Right cardiac atrium (tissue), 5 donors: Measurements from ENCODE around the gene AMZ1. TPM values are rescaled to one million over a fixed set of nuclear protein-coding genes. Genes with fewer than 3 reads are reported as not detected.
"Not testable (repeated sequence)": the region's sequence is repeated elsewhere in the genome, so short reads cannot be mapped to it uniquely, and the experiment has no call there.

Experiments used
- ATAC-seq, 2 donors: fragments of 200-7000 bp; cut with Tn5 transposase; one replicate each; pipeline versions ENCODE4 v1.8.0 to v1.9.1; 2020; ENCODE audit warnings: moderate library complexity in 2 of 2, mild to moderate bottlenecking in 1 of 2
- DNase-seq, 3 donors: peaks; one replicate each; pipeline ENCODE4 v3.0.0-alpha.2; 2020
- H3K27ac ChIP-seq: one replicate; pipeline ENCODE4 v1.5.1; 2013; ENCODE audit warnings: mild to moderate bottlenecking, low read length, control low read depth, moderate library complexity
- H3K27me3 ChIP-seq: one replicate; pipeline ENCODE4 v1.6.1; 2013; ENCODE audit not compliant: control insufficient read depth, insufficient read depth
- H3K4me1 ChIP-seq: one replicate; pipeline ENCODE4 v1.6.1; 2013; ENCODE audit warnings: low read length; ENCODE audit not compliant: control insufficient read depth, insufficient read depth
- H3K4me3 ChIP-seq: one replicate; pipeline ENCODE4 v1.5.1; 2013; ENCODE audit warnings: low read length, control low read depth
- H3K9me3 ChIP-seq: one replicate; pipeline ENCODE4 v1.6.1; 2013; ENCODE audit warnings: low read length; ENCODE audit not compliant: control insufficient read depth
- WGBS: extraction: QIAGEN DNeasy Blood & Tissue Kit; methylation state at CpG from one replicate; pipeline ENCODE4 v1.1.7; 2013; 5-methylcytosine and 5-hydroxymethylcytosine counted together
- intact Hi-C, 4 donors: fragments of 100-400 bp; cut with DNase I; formaldehyde crosslinking; loops; one replicate each; pipeline versions ENCODE4 v1.11.0 to v1.14.0; 2022 to 2023
- polyA plus RNA-seq: library from polyadenylated mRNA; stranded (reverse); fragments of 200-250 nt; gene quantifications from one replicate; pipeline ENCODE4 v1.2.3, GENCODE V29; 2013
- total RNA-seq, 4 donors: library from RNA; stranded (reverse); fragmentation: NEBNext Ultra II Directional; extraction: Animal tissue kit (Norgen Biotek cat#: 25700); gene quantifications; one replicate each; pipeline ENCODE4 v1.2.1, GENCODE V29; 2021
- donor health status: healthy with polysubstance abuse.
- donor health status: DM: no; HTN: yes; CAD: no.
- donor health status: DM: no; HTN: no; CAD: no.
- donor health status: DM: no; HTN: yes; CAD: no; lungs with severe emphysema.
- donor health status: DM: yes; HTN: yes; CAD: no.

Gene AMZ1
- total and polyA plus RNA-seq, 5 donors = 0.36 to 1.0 (median 0.88) TPM

GRCh38 chr7:2694122-2694436 is 6.1 kb downstream of the AMZ1 start:
- DNase-seq = peak in 2 of 3 donors; percentile 9 to 31
- WGBS = 67% methylated on average over 8 of the region's 8 CpGs
- H3K4me1 ChIP-seq, H3K4me3 ChIP-seq, ATAC-seq, H3K27me3 ChIP-seq, H3K27ac ChIP-seq, intact Hi-C loops, H3K9me3 ChIP-seq: not testable (repeated sequence)

- WGBS = 58% methylated on average over 18 of the region's 18 CpGs
- no peak for ATAC-seq
These were observed 10.7 kb downstream of the AMZ1 start for GRCh38 chr7:2698581-2699288.

GRCh38 chr7:2699289-2699620 is 11.3 kb downstream of the AMZ1 start:
- WGBS = 73% methylated on average over 15 of the region's 15 CpGs
- Histone ChIP-seq H3K4me3 (no peak overlapping the region), H3K9me3 (no peaks in the 10 kb centered on the region), H3K27me3 (no peaks in the 10 kb centered on the region), H3K4me1 (no peaks in the 10 kb centered on the region), H3K27ac (no peak overlapping the region)
- DNase-seq = peak in 1 of 3 donors; percentile 39
- intact Hi-C loops = no loop called here
- no peak for ATAC-seq

More at GRCh38 chr7:2698581-2699288, 10.7 kb downstream of the AMZ1 start:
- DNase-seq = peak in 2 of 3 donors; percentile 3 to 48
- Histone ChIP-seq H3K4me3 (no peak overlapping the region), H3K27me3 (no peaks in the 10 kb centered on the region), H3K9me3 (no peaks in the 10 kb centered on the region), H3K4me1 (no peaks in the 10 kb centered on the region), H3K27ac (no peak overlapping the region)
- intact Hi-C loops = no loop called here

GRCh38 chr7:2700141-2700850 is 12.3 kb downstream of the AMZ1 start:
- DNase-seq = peak in 1 of 3 donors; percentile 55
- Histone ChIP-seq H3K27ac (no peak overlapping the region), H3K4me1 (no peaks in the 10 kb centered on the region), H3K9me3 (no peaks in the 10 kb centered on the region), H3K27me3 (no peaks in the 10 kb centered on the region), H3K4me3 (no peak overlapping the region)
- intact Hi-C loops = no loop called here
- 91% methylated on average over 40 of the region's 40 CpGs for WGBS
- ATAC-seq = no peak

GRCh38 chr7:2701424-2701823 is 13.4 kb downstream of the AMZ1 start:
- Histone ChIP-seq H3K4me3 (no peak overlapping the region), H3K4me1 (no peaks in the 10 kb centered on the region), H3K27ac (no peak overlapping the region), H3K9me3 (no peaks in the 10 kb centered on the region), H3K27me3 (no peaks in the 10 kb centered on the region)
- intact Hi-C loops = no loop called here
- no peak for DNase-seq
- 83% methylated on average over 17 of the region's 17 CpGs for WGBS
- peak; percentile 9 for ATAC-seq

- 67% methylated on average over 12 of the region's 12 CpGs for WGBS
These were observed 14.0 kb downstream of the AMZ1 start for GRCh38 chr7:2701832-2702593.

GRCh38 chr7:2702594-2702957 is 14.6 kb downstream of the AMZ1 start:
- H3K27ac ChIP-seq = no peak overlapping the region
- DNase-seq = peak in 1 of 3 donors; percentile 42
- WGBS = 86% methylated on average over 22 of the region's 22 CpGs
- H3K4me3 ChIP-seq = no peak overlapping the region
- no peak for ATAC-seq
- no peaks in the 10 kb centered on the region for H3K9me3 ChIP-seq
- H3K4me1 ChIP-seq = no peaks in the 10 kb centered on the region
- intact Hi-C loops = loop anchor here in 1 of 4 donors (2.0 kb wide), 1 partner anchor 16 kb away; no protein-coding TSS in a partner anchor
- no peaks in the 10 kb centered on the region for H3K27me3 ChIP-seq

More at GRCh38 chr7:2701832-2702593, 14.0 kb downstream of the AMZ1 start:
- H3K9me3 ChIP-seq = no peaks in the 10 kb centered on the region
- peak; percentile 81 to 88 (median 83) for DNase-seq
- no peak overlapping the region for H3K27ac ChIP-seq
- peak; percentile 77 to 84 for ATAC-seq
- no peak overlapping the region for H3K4me3 ChIP-seq
- no peaks in the 10 kb centered on the region for H3K27me3 ChIP-seq
- no peaks in the 10 kb centered on the region for H3K4me1 ChIP-seq
- intact Hi-C loops = loop anchor here in 1 of 4 donors (2.0 kb wide), 1 partner anchor 17 kb away; no protein-coding TSS in a partner anchor

GRCh38 chr7:2705371-2706096 is 17.5 kb downstream of the AMZ1 start:
- Histone ChIP-seq H3K27me3 (no peaks in the 10 kb centered on the region), H3K9me3 (no peaks in the 10 kb centered on the region), H3K27ac (no peak overlapping the region), H3K4me1 (no peaks in the 10 kb centered on the region), H3K4me3 (no peak overlapping the region)
- no peak for DNase-seq
- intact Hi-C loops = no loop called here
- no peak for ATAC-seq
- 82% methylated on average over 14 of the region's 14 CpGs for WGBS

GRCh38 chr7:2706685-2707126 is 18.7 kb downstream of the AMZ1 start:
- intact Hi-C loops = no loop called here
- H3K4me3 ChIP-seq = no peak overlapping the region
- H3K27ac ChIP-seq = no peak overlapping the region
- no peaks in the 10 kb centered on the region for H3K9me3 ChIP-seq
- no peaks in the 10 kb centered on the region for H3K27me3 ChIP-seq
- H3K4me1 ChIP-seq = no peaks in the 10 kb centered on the region
- DNase-seq (no peak), ATAC-seq (no peak)
- WGBS = 47% methylated on average over 6 of the region's 6 CpGs

- H3K27ac ChIP-seq = no peak overlapping the region
- no peaks in the 10 kb centered on the region for H3K4me1 ChIP-seq
- H3K4me3 ChIP-seq = no peak overlapping the region
- WGBS = 64% methylated on average over 8 of the region's 8 CpGs
- no peaks in the 10 kb centered on the region for H3K9me3 ChIP-seq
- DNase-seq (peak in 1 of 3 donors; percentile 14), ATAC-seq (no peak)
- no peaks in the 10 kb centered on the region for H3K27me3 ChIP-seq
- intact Hi-C loops = no loop called here
These were observed 19.5 kb downstream of the AMZ1 start for GRCh38 chr7:2707481-2707880.
